Colon (tissue), 2 donors: ENCODE results near the gene INPPL1.
"Not testable (repeated sequence)": the region's sequence is repeated elsewhere in the genome, so short reads cannot be mapped to it uniquely, and the experiment has no call there.

Experiments used
- FAIRE-seq: peaks from 2 replicates; lab custom pipeline; 2012; peaks lifted over from hg19 to GRCh38; lab: Jason Lieb, UNC
- donor health status: control.
- donor health status: control.

The INPPL1 gene

DNA sequence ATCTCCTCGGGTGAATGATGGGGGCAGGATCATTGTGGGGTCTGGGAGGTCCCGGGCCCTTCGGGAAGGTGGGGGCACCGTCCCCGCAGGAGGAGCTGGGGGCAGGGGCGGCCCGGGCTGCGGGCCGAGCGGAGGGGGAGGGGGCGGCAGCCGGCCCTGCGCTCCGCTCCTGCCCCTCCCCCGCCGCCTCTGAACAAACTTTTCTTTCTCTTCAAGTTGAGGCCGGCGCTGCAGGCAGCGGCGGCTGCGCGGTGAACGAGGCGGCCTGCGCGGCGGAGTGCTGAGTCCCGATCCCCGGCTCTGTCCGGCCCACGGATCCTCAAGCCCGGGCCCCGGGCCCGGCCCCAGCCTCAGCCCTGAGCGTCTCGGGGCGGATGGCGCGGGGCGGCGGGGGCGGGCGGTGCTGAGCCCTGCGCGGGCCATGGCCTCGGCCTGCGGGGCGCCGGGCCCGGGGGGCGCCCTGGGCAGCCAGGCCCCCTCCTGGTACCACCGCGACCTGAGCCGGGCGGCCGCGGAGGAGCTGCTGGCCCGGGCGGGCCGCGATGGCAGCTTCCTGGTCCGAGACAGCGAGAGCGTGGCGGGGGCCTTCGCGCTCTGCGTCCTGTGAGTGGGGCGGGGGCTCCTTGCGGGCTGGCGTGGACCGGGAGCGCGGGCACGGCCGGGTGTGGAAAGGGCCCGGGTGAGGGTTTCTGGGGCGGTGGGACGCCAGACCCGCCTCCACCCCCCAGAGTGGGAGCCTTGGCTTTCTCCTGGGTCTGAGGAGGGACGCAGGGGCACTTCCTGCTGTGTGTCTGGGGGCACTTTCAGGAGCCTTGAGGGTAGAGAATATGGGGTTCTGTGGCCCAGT, at the start of gene INPPL1:
Gene INPPL1, plus strand, starts transcription at position 204 of the 847 bp plus-strand sequence. Its CDS starts 218 bp downstream, at position 422.
- no peak for FAIRE-seq

DNA sequence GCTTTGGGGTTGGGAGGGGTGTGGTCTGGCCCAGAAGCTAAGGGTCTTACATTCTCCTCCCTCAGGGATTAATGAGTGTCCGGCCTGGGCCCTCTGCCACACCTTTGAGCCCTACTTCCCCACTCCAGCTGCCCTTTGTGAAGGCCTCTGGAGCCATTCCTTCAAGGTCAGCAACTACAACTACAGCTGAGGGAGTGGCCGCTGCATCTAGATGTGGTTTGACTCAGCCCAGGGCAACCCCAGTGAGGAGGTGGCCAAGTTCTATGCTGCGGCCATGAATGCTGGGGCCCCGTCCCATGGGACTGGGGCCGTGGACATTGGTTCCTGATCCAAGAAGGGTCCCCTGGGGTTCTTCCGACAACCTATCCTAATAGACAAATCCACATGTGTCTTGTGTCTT, 46.9 kb upstream of the INPPL1 start:
- FAIRE-seq, result no peak

- FAIRE-seq, result no peak
Measured at GRCh38 chr11:72179049-72179803, 45.3 kb upstream of the INPPL1 start.

DNA sequence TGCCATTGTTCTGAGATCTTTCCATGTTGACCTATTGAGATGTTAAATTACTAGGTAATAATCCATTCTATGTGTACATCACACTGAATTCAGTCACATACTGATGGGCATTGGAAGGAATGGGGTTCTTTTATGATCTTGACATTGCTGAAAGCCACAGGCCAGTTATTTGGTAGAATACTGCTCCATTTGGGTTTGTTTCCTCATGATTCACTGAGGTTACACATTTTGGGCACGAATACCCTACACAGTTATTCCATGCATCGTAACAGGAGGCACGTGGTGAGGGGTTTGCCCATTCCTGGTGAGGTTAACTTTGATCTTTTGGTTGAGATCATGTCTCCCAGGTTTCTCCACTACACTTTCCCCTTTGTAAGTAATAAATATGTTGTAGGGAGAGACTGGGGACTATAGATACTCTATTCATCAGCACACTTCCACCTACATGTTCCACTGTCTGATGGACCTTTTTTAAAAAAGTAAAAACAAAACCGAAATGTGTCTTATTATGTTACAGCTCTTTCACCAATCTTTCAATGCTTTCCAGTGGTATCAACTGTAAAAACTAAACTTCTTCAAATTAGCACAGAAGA, 44.7 kb upstream of the INPPL1 start:
- FAIRE-seq, result no peak

GRCh38 chr11:72180892-72181552, 43.5 kb upstream of the INPPL1 start:
- FAIRE-seq, result not testable (repeated sequence)

GRCh38 chr11:72181553-72181958, 43.0 kb upstream of the INPPL1 start:
- not testable (repeated sequence) for FAIRE-seq

DNA sequence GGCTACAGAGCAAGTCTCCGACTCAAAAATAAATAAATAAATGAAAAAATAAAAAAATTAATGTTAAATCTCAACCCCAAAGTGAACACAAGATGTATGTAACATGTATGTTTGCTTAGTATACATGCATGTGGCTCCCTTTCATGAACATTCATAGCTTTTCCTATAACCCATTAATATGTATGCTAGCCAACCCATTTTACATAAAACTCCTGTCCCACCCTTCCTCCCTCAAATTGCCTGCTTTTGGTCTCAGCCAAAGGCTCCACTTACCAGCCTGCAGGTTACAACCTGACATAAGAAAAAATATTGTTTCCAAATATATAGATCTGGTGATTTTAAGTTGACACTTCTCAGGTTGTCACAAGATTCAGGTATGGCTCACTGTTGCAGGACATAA, 36.3 kb upstream of the INPPL1 start:
- no peak for FAIRE-seq

DNA sequence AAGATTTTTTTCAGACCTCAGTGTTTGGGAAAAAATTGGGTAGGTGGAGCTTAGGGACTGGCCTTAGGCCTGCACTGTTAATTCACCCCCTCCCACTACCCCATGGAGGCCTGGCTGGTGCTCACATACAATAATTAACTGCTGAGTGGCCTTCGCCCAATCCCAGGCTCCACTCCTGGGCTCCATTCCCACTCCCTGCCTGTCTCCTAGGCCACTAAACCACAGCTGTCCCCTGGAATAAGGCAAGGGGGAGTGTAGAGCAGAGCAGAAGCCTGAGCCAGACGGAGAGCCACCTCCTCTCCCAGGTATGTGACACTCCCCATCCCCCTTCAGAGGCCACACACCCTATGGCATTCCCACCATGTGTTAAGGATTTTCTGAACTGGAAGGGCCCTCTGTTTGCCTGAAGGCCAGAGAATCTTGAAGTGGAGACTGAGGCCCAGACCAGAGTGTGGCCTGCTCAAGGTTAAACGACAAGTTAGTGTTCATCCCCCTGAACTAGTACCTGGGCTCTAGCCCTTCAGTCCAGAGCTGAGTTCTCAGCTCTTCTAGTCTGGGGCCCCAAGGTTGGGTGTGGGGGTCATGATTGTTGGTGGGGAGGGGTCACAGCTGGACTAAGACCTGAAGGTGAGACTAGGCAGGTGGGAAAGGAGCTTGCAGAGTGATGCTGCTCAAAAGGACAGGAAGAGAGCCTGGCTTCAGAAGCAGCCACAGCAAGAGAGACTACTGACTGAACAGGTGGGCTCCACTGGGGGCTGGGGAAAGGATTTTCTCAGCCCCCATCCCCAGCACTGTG, 34.9 kb upstream of the INPPL1 start:
- FAIRE-seq, result no peak

GRCh38 chr11:72190631-72191071, 33.9 kb upstream of the INPPL1 start:
- FAIRE-seq, result no peak

DNA sequence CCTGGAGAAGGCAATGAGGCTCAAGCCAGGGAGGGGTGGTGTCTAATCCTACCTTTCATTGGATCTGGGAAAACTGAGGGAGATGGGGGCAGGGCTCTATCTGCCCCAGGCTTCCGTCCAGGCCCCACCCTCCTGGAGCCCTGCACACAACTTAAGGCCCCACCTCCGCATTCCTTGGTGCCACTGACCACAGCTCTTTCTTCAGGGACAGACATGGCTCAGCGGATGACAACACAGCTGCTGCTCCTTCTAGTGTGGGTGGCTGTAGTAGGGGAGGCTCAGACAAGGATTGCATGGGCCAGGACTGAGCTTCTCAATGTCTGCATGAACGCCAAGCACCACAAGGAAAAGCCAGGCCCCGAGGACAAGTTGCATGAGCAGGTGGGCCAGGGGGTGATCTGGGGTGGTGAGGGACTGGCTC, 32.6 kb upstream of the INPPL1 start, which contains the start of gene FOLR1:
Gene FOLR1, plus strand, starts transcription at position 180 of the 421 bp plus-strand sequence. Its CDS starts 34 bp downstream, at position 214.
- FAIRE-seq, result no peak

- no peak for FAIRE-seq
Measured at GRCh38 chr11:72195518-72196270, 28.9 kb upstream of the INPPL1 start.

DNA sequence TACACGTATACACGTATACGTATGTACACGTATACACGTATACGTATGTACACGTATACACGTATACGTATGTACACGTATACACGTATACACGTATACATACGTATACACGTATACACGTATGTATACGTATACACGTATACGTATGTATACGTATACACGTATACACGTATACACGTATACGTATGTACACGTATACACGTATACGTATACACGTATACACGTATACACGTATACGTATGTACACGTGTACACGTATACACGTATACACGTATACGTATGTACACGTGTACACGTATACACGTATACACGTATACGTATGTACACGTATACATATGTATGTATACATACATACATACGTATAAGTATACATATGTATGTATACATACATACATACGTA, 23.1 kb upstream of the INPPL1 start:
- peak; percentile 95 for FAIRE-seq

- FAIRE-seq, result no peak
Measured at GRCh38 chr11:72202571-72202970, 22.0 kb upstream of the INPPL1 start.

DNA sequence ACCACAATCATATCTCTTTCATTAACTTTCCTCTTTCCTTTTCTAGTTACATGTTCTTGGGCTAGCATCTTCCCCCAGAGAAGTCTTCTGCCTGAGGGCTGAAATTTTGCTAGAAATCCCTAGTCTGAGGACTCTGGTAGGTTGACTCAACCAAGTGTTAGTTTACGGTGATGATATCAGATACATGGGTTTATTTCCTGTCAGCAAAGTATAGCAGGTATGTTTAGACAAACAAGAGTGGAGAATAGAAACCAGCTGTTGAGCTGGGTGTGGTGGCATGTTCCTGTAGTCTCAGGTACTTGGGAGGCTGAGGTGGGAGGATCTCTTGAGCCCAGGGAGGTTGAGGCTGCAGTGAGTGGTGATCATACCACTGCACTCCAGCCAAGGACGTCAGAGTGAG, 21.4 kb upstream of the INPPL1 start:
- FAIRE-seq, result no peak

GRCh38 chr11:72204886-72205285, 19.7 kb upstream of the INPPL1 start:
- FAIRE-seq, result no peak

GRCh38 chr11:72206794-72207193, 17.8 kb upstream of the INPPL1 start:
- not testable (repeated sequence) for FAIRE-seq

GRCh38 chr11:72208281-72208680, 16.3 kb upstream of the INPPL1 start:
- FAIRE-seq, result no peak

GRCh38 chr11:72209101-72209500, 15.5 kb upstream of the INPPL1 start:
- no peak for FAIRE-seq

- no peak for FAIRE-seq
Measured at GRCh38 chr11:72216638-72217037, 7.9 kb upstream of the INPPL1 start, which contains the start of gene FOLR2. TSS of gene FOLR2 (plus strand) at chr11:72216794. CDS start at chr11:72218585, 1,791 bp downstream.

DNA sequence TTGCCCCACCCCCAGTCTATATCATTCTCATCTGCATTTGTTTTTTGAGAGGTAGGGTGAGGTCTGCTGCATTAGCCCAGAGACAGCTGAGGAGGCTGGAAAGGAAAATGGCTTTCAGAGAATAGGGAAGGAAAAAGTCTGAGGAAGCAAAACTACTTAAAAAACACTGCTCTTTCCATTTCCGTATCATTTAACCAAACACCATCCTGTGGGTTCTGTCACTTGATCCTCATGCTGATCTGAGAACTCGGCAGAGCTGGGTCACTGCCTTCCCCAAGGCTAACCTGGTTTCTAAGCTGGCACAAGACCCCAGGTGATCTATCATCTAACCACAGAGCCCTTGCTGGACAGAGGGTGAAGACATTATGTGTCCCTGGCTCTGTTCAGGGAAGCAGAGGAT, 6.7 kb upstream of the INPPL1 start:
- FAIRE-seq, result no peak
